Occipital lobe (tissue), 2 donors: ENCODE results near the gene DMGDH. TPM values are rescaled to one million over a fixed set of nuclear protein-coding genes. Genes with fewer than 3 reads are reported as not detected.

ENCODE experiments used
- DNase-seq: peaks from one replicate; lab custom pipeline; 2025; lab: John Stamatoyannopoulos, UW
- total RNA-seq: library from RNA; depleted of rRNA; stranded (reverse); fragments of >200 nt; gene quantifications from one replicate; pipeline ENCODE4 v1.2.3, GENCODE V29; 2014

The DMGDH gene
- total RNA-seq, 1 donor from 2014 or later: 1.2 TPM

GRCh38 chr5:78975035-78975434 is 94.4 kb downstream of the DMGDH start:
- no peak for DNase-seq

- DNase-seq: no peak
Observed at GRCh38 chr5:78974601-78975000, 94.9 kb downstream of the DMGDH start.

- no peak for DNase-seq
Observed at GRCh38 chr5:78974011-78974410, 95.5 kb downstream of the DMGDH start.

- DNase-seq: no peak
Observed at GRCh38 chr5:78972654-78973428, 96.6 kb downstream of the DMGDH start.

DNA sequence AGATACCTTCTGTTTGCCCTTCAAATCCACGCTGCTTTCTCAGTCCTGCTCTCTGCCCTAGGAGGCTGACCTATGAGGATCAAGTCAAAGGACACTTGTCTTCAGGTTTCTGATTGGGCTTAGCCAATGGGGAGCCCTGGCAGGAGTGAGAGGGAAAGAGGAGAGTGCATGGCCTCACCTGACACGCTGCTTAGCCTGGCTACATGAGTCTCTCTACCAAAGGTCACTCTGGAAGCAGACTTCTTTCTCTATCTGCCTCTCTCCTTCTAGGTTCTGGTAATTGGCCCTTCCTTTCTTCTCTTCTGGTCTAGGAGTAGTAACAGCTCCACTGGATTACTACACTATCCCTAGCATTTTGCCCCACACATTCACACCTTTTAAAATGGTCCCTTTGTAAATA is 97.5 kb downstream of the DMGDH start:
- no peak for DNase-seq

GRCh38 chr5:78968781-78969180 is 100.7 kb downstream of the DMGDH start:
- DNase-seq: no peak

DNA sequence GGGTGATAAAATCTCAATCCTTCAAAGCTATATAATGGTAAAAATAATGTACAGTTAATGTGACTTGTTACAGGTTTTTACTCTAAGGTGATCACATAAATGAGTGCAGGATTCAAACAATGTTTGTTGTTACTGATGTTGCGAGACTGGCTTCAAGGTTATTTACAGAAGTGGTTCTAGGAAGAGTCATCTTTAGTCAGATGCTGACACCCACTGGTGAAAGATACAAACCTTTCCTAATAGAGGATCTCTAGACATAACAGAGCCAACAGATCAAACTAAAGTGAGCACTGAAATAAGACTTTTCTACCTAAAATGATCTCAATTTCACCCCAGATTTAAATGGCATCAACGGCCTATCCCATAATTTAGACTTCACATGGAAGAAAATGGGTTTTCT is 104.6 kb downstream of the DMGDH start:
- DNase-seq: no peak

- DNase-seq: no peak
Observed at GRCh38 chr5:78961743-78962142, 107.7 kb downstream of the DMGDH start.

DNA sequence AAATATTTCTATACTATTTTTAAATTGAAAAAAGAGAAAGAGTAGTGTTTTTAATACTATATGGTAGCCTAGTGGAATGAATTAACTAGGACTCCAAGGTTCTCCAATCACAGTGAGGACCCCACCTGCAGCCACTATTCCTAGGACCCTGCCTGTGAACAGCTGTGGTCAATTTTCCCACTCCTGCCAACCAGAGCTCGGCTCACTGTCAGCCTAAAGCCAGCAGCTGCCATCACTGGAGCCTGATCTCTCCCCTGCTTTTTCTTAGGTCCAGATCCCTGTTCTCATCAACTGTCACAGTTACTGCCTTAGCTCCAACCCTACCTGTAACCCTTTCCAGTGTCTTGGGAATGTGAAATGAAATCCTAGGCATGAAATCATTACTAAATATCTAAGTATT is 109.7 kb downstream of the DMGDH start:
- no peak for DNase-seq

- DNase-seq: no peak
Observed at GRCh38 chr5:78958672-78959445, 110.6 kb downstream of the DMGDH start.

DNA sequence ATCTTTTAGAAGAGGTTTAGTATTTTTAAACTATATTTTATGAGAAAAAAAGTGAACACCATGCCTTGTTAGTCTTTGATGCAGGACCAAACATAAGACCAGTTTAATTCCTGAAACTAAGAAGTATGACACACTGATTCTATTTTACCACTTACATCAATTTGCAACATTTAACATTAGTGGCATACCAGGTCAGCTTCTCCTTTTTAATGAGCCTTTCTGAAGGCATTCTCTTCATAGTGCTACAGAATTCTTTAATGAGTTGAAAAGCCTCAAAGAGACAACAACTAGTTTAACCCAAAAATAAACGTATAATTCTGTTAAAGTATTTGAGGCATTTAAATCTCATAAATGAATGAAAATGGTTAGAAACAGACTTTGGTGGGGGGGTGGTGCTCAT is 112.6 kb downstream of the DMGDH start:
- no peak for DNase-seq

- no peak for DNase-seq
Observed at GRCh38 chr5:78953092-78953800, 116.2 kb downstream of the DMGDH start.

Other genes starting within 250 kb of the DMGDH start
- 24.6 TPM for gene ARSB, start 84.4 kb downstream of the DMGDH start, total RNA-seq
- gene BHMT2, start 93 bp upstream of the DMGDH start, total RNA-seq: 0.62 TPM
- not detected for gene BHMT, start 42.1 kb upstream of the DMGDH start, total RNA-seq
- 48.7 TPM for gene JMY, start 166.5 kb upstream of the DMGDH start, total RNA-seq